Measurements from ENCODE around the gene SFT2D3.

Gene SFT2D3

DNA sequence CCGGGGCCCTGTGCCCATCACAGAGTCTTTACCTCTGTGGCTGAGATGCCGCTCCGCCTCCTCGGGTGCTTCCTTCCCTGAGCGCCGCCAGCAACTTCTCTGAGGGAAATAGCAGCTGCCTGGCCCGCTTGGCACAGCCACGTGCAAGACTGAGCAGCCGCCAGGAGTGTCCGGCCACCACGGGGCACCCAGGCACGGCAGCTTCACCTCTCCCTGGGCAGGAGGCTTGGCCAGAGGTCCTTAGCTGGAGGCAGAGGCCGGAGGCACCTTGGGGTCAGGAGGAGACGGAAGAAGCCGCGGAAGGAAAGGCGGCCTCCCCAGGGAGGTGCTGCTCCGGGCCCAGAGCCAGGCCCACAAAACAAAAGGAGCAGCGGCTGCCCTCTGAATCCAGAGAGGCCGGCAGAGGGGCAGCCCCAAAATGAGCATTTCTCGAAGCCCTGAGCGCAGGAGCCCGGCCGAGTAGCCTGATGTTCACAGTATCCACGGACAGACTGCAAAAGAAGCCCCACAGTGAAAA, 20.0 kb upstream of the SFT2D3 start:
- no peak for DNase-seq (ENCODE audit: low read depth in 3 of 3)

DNA sequence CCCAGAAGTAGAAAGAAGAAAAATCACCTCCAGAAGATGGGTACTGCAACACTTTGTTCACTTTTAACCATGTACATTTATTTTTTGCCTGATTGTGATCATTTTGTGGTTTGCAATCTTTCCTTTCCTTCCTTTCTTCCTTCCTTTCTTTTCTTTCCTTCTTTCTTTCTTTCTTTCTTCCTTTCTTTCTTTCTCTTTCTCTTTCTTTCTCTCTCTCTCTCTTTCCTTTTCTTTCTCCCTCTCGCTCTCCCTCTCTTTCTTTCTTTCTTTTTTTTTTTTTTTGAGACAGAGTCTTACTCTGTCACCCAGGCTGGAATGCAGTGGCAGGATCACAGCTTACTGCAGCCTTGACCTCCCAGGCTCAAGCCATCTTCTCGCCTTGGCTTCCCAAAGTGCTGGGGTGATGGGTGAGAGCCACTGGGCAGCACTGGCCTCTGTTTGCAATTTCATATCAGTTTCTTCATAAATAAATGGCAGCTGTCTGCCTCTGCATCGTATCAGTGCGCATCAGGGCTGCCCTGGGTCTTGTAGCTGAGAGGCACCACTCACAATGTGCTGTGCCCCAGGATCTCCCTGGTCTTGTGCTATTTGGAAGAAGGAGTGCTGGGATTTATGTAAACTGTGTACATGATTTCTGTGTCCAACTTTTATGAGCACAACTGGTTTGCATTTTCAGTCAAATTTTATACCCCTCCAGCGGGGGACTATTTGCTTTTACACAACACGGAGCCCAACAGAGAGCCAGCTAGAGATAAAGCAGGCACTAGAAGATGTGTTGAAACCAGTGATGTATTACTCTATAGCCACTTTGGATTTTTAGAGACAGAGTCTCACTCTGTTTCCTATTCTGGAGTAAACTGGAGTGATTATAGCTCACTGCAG, 19.1 kb upstream of the SFT2D3 start:
- no peak for DNase-seq (ENCODE audit: low read depth in 3 of 3)

DNA sequence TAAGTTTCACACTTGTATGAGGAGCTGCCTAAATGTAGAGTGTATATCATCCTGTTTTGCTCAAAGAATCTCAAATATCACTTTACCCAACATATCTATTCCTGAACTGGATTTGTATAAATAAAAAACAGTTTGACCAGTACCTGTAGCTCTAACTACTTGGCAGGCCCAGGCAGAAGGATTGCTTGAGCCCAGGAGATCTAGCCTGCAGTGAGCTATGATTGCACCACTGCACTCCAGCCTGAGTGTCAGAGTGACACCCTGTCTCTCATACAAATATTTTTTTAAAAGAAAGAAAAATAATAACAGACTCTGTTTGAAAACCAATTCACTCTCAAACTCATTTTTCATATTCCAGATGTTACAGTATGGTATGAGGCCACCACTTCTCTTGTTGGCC, 18.2 kb upstream of the SFT2D3 start:
- no peak for DNase-seq (ENCODE audit: low read depth in 3 of 3)

DNA sequence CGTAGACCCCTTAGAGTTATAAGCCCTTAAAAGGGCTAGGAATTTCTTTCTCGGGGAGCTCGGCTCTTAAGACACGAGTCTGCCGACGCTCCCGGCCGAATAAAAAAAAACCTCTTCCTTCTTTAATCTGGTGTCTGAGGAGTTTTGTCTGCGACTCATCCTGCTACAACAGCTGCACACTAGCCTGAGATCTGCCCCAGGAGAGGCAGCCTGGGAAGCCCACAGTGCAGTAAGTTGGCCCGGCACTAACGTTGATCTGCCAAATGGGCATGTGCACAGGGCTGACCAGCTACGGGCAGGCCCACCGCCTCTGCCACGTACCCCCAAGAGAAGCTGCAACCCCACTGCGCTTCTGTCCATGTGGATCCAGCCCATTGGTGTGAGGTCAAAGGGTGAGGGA, 17.5 kb upstream of the SFT2D3 start:
- no peak for DNase-seq (ENCODE audit: low read depth in 3 of 3)

DNA sequence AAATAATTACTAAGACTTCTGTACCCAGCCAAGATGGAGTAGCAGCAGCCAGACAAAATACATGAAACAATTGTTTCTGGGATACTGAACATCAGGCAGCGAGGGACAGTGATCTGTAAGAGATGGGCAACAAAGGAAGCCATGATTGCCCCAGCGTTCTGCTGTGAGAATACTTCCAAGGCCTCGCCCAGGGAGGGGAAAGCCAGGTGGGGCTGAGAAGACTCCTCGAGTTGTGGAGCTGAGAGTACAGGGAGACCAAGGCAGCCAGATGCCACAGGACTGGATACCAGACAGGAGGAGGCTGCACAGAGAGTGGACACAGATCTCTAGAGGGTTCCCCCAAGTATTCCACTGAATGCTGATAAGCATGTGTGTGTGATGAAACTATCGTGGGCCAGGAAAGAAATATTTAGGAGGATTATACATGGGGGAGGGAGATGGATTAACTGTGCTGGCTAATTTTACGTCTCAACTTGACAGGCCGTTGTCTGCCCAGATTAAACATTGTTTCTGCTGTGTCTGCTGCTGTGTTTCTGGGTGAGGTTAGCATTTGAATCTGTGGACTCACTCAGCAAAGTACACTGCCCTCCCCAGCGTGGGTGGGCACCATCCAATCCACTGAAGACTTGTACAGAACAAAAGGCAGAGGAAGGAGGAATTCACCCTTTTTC, 15.8 kb upstream of the SFT2D3 start:
- DNase-seq (ENCODE audit: low read depth in 3 of 3) = no peak

DNA sequence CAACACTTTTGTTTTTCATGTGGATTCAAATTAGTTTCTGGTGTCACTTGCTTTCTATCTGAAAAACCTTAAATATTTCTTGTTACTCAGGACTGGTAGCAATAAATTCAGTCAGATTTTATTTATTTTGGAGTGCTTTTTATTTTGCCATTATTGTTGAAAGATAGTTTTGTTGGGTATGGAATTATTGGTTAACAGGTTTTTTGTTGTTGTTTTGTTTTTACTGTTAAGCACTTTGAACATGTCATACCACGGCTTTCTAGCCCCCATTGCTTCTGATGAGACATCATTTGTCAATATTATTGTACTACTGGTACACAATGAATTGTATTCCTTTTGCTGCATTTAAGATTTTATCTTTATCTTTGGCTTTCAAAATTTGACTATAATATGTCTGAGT, 12.9 kb upstream of the SFT2D3 start:
- no peak for DNase-seq (ENCODE audit: low read depth in 3 of 3)

DNA sequence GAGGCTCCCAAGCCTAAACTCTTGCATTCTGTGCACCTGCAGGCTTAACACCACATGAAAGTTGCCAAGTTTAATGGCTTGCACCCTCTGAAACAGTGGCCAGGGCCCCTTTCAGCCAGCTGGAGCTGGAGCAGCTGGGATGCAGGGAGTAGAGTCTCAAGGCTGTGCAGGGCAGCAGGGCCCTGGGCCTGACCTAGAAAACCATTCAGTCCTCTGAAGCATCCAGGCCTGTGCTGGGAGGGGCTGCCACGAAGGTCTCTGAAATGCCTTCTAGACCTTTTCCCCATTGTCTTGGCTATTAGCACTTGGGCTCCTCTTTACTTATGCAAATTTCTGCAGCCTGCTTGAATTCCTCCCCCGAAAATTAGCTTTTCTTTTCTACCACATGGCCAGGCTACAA, 10.6 kb upstream of the SFT2D3 start:
- no peak for DNase-seq (ENCODE audit: low read depth in 3 of 3)

DNA sequence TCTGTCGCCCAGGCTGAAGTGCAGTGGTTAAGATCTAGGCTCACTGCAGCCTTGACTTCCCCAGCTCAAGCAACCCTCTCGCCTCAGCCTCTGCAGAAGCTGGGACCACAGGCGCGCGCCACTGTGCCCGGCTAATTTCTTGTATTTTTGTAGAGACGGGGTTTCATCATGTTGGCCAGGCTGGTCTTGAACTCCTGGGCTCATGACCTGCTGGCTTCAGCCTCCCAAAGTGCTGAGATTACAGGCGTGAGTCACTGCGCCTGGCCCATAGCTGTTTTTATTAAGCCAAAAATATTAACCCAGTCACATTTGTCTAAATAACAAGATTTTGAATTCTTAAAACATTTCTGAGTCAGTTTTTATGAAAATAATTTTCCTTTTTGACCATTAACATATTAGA, 6.3 kb upstream of the SFT2D3 start:
- no peak for DNase-seq (ENCODE audit: low read depth in 3 of 3)

DNA sequence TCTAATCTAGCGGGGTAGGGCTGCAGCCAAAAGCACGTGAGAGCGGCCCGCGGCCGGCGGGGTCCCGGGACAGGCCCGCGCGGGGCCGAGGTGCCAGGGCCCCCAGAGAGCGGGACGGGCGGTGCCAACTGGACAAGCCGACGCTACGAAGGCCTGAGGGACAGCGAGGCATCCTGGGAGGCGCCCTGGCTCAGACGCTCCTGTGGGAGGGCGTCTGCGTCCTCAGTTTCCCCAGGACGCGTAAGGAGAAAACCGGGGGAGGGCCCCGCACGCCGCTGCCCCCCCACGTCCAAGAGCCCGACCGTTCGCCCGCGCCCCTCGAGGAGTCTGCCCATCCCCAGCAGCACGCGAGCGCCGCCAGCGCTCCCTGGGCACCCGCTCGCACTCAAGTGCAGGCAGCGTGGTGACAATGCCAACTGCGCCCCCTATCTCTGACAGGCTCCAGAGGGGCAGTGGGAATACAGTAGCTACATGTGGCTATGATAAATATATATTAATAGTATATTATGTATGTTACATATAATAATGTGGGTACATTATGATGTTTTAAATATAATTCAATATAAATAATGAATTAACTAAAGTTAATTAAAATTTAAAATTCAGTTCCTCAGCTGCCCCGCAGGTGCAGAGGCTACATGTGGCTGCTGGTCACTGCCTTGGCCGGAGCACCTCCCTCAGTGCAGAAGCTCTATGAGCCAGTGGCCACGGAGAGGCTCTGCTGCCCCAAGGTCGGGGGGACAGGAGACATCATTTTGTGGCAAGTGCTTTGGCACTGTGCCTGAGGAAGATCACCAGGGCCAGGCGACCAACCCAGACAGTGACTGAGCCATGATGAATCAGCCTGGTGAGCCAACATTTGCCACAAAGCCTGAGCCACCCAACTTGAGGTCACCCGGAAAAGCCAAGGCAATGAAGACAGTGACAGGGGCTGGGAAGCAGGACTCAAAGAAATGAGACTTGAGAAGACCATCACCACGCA, 5.5 kb upstream of the SFT2D3 start:
- DNase-seq (ENCODE audit: low read depth in 3 of 3) = no peak

DNA sequence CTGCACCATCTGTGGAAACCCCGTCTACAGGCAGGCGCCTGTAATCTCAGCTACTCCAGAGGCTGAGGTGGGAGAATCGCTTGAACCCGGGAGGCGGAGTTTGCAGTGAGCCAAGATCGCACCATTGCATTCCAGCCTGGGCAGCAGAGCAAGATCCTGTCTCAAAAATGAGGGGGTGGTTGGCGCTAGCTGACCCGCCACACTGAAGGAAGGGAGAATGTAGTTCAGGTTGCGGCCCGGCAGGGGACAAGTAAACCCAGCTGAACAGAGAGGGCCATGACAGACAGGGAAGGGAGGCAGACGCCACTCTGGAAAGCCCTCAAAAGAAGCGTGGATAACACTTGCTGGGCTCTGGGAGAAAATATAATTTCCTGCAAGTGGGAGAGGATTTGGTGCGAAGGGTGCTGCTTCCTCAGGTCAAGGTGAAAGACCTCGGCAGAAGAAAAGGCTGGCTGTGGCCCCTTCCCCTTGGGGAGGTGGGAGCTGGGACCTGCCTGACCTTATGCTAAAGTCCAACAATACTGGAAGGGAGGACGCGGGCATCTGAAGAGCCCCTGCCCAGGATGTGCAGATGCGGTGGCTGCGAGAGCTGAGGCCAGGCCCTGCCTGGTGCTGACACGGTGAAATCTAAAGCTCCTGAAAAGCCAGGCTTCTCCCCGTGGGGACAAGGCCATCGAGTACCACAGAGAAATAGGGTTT, 3.7 kb upstream of the SFT2D3 start:
- DNase-seq (ENCODE audit: low read depth in 3 of 3) = no peak

DNA sequence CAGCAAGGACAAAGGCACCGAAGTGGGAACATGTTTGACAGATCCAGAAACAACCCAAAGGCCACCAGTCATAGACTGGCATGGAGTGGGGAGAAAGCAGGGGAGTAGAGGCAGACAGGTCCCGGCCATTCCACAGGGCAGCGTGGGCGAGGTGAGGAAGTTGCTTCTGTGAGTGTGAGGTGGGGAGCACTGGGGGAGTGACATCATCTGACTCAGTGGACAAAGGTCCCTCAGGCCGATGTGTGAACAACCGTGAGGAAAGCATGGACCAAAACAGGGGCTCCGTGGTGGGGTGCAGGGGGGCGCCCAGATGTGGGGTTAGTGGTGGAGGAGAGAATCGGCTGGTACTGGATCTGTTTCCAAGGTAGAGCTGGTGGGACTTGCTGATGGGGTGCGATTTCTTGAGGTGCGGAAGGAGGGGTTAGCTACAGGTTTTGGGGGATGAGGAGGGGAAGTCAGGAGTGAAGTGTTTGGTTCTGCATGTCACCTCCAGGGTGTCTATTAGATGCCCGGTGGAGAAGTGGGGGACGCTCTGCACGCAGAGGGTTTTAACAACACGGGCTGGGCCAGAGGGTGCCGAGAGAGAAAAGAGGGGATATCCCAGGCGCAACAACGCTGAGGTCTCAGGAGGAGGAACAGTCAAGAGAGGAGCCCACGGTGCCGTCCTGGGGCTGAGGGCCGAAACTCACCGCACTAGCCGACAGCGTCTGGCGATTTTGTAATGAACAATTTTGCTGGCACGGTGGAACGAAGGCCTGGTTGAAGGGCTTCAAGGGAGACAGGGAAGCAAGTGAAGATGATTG, 2.5 kb upstream of the SFT2D3 start:
- no peak for DNase-seq (ENCODE audit: low read depth in 3 of 3)

DNA sequence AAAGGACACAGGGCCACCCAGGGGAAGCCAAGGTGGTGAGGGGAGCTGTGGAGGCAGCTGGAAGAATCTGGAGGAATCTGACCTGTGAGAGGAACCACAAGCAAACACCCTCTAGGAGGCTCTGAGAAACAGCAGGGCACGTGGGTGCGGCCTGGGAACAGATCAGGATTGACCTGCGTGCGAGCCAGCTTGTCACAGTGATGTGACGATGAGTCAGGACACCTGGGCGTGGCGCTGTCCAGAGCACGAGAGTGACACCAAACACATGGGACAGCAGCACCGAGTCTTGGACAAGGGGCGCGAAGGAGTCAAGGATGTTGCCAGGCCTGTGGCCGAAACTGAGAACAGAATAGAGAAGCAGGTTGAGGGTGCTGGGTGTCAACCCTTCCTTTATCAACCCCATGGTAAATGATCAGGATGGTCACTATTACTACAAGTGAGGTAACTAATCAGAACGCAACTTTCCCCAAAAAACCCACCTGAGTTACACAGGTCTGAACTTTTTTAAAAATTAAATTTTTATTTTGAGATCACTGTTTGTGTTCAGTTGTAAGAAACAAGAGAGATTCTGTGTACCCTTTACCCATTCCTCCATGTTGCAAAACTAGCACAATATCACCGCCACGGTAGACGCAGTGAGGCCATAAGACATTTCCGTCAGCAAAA, 637 bp upstream of the SFT2D3 start:
- peak in 1 of 3 donors; percentile 10 for DNase-seq (ENCODE audit: low read depth in 3 of 3)

DNA sequence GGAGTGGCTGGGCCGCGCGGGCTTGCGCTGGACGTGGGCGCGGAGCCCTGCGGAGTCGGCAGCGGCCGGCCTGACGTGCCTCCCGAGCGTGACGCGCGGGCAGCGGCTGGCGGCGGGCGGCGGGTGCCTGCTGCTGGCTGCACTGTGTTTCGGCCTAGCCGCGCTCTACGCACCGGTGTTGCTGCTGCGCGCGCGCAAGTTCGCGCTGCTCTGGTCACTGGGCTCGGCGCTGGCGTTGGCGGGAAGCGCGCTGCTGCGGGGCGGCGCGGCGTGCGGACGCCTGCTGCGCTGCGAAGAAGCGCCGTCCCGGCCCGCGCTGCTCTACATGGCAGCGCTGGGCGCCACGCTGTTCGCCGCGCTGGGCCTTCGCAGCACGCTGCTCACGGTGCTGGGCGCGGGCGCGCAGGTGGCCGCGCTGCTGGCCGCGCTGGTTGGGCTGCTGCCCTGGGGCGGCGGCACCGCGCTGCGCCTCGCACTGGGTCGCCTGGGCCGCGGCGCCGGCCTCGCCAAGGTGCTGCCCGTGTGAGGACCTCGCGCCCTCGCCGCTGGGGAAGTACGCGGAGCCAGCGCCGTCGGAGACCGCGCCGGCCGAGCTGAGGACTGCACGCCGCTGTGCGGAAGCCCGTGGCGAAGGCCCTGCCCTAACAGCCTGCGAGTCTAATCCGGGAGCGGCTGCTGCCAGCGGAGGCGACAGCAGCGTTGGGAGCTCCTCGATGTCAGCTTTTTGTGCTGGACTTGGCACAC, 526 bp downstream of the SFT2D3 start:
- DNase-seq (ENCODE audit: low read depth in 3 of 3) = peak; percentile 59 to 70 (median 62)

DNA sequence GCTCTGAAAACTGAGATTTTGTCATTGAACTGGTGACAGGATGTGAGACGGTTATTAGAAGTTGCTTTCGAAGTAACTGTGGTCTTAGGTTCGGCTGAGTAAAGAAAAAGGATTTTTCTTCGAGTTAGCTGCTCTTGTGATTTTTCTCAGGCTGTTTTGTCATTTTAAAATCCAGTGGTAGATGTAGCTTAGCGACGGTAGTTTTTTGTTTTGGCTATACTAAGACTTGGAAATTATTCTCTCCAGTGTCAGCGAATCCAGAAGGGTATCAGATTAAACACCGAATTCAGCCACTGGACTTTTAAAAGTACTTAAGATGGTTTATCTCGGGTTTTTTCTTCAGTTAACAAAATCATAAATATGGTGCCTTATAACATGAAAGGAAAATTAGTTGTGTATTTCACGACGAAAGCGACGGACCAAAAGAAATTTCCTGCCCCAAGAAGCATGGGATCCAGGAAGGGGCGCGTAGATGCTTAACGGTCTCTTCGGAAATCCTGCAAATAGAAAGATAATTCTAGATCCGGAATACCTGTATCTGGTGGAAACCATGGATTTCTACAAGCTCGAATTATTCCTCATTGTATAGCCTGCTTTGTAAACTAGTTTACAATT, 1.2 kb downstream of the SFT2D3 start:
- DNase-seq (ENCODE audit: low read depth in 3 of 3) = no peak

DNA sequence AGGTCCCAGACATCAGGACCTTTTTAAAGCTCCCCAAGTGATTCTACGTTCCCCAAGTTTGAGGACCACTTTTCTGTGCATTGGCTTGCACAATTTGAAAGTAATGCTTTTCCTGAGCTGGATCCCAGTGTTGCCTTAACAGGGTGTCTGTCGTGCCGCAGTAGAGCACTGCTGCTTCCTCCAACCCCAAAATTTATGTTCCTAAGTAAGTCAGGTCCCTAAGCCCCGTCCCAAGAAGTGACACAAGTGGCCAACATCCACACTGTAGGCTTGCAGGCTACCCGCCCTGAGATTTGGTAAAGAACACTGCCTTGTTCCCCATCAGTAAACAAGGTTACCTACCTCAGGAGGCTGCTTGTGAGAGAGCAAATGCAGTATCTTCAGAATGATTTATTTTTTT, 2.0 kb downstream of the SFT2D3 start:
- no peak for DNase-seq (ENCODE audit: low read depth in 3 of 3)

DNA sequence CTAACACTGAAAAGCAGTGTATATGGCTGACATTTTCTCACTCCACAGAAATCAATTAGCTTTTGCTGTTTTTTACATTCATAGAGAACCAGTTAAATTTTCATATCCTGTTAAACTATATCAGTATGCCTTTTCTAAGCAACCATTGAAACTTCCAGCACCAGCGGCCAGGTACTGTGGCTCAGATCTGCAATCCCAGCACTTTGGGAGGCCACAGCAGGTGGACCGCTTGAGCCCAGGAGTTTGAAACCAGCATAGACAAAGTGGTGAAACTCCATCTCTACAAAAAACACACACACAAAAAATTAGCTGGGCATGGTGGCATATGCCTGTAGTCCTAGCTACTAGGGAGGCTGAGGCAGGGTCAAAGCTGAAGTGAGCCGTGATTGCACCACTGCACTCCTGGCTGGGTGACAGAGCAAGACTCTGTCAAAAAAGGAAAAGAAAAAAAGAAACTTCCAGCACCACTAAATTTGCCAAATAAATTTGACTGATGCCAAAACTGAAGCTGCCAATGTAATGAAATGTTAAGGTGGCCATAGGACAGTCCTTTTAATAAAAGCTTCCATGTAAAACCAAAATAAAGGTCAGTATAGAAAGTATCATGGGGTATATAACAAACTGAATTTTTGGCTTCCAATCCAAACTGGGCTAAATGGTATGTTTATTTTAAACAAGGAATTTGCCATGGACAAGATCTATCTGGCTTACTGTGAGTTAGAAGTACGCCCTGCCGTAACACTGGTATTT, 3.5 kb downstream of the SFT2D3 start:
- DNase-seq (ENCODE audit: low read depth in 3 of 3) = no peak

DNA sequence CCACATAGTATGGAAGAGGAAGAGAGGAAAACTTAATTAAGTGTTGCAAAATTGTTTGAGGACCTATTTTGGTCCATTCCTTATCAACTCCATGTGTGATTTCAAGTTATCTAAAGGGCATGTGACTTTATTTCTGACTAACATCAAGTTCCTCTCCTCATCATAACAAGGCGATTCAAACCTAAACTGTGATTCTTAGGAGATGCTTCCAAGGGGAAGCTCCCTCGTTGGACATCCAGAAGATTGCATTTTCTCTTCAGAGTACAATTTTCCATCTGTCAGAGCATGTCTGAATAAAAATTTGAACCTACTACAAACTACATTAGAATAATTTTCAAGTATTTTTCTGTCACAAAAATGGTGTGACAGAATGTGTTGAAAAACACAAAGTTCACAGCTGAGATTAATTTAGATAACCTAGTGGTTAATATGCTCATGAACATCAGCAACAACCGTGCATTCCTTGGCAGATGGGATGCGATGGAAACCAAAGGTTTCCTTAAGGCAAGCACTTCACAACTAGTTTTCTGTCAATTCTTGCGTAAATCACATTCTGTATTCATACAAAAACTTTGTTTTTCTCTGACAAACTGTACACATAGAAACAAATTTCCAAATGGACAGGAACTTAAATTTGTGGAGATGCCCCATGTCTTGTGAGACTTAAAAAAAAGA, 4.2 kb downstream of the SFT2D3 start:
- no peak for DNase-seq (ENCODE audit: low read depth in 3 of 3)

Data from stimulated activated CD4-positive, alpha-beta T cell treated with anti-CD3 and anti-CD28 coated beads, TNF-alpha, amount 100 ng/mL, for 48 hours (primary cell).